Stimulated activated naive CD8-positive, alpha-beta T cell treated with anti-CD3 and anti-CD28 coated beads, Interleukin-15, Interleukin-2, amounts not matched to agents 100 ng/mL and 50 ng/mL, for 24 hours (primary cell): ENCODE results near the gene PITPNM3.

ENCODE experiments used
- H3K27ac Mint-ChIP-seq: one replicate; pipeline ENCODE4 v1.8.0; 2021; ENCODE audit warnings: mild to moderate bottlenecking, mixed read lengths
- H3K27me3 Mint-ChIP-seq: one replicate; pipeline ENCODE4 v1.8.0; 2021; ENCODE audit warnings: mixed read lengths
- H3K36me3 Mint-ChIP-seq: one replicate; pipeline ENCODE4 v1.8.0; 2021; ENCODE audit warnings: low read depth, mixed read lengths
- H3K4me1 Mint-ChIP-seq: one replicate; pipeline ENCODE4 v1.8.0; 2021; ENCODE audit warnings: low read depth, mixed read lengths
- H3K4me3 Mint-ChIP-seq: one replicate; pipeline ENCODE4 v1.8.0; 2021; ENCODE audit warnings: mild to moderate bottlenecking, mixed read lengths
- H3K9me3 Mint-ChIP-seq: one replicate; pipeline ENCODE4 v1.8.0; 2021; ENCODE audit warnings: mixed read lengths

The PITPNM3 gene

GRCh38 chr17:6531575-6531974, 24.8 kb downstream of the PITPNM3 start:
- no peaks in the 10 kb centered on the region for H3K27me3 Mint-ChIP-seq
- no peak overlapping the region for H3K4me3 Mint-ChIP-seq
- no peaks in the 10 kb centered on the region for H3K4me1 Mint-ChIP-seq
- H3K36me3 Mint-ChIP-seq, result no peaks in the 10 kb centered on the region
- no peaks in the 10 kb centered on the region for H3K9me3 Mint-ChIP-seq
- H3K27ac Mint-ChIP-seq, result no peak overlapping the region

GRCh38 chr17:6530324-6530920, 25.9 kb downstream of the PITPNM3 start:
- H3K27ac Mint-ChIP-seq, result no peak overlapping the region
- no peaks in the 10 kb centered on the region for H3K36me3 Mint-ChIP-seq
- no peaks in the 10 kb centered on the region for H3K9me3 Mint-ChIP-seq
- H3K4me3 Mint-ChIP-seq, result no peak overlapping the region
- no peaks in the 10 kb centered on the region for H3K27me3 Mint-ChIP-seq
- H3K4me1 Mint-ChIP-seq, result no peaks in the 10 kb centered on the region

- H3K36me3 Mint-ChIP-seq, result no peaks in the 10 kb centered on the region
- H3K27ac Mint-ChIP-seq, result no peak overlapping the region
- H3K27me3 Mint-ChIP-seq, result no peaks in the 10 kb centered on the region
- no peaks in the 10 kb centered on the region for H3K4me1 Mint-ChIP-seq
- H3K4me3 Mint-ChIP-seq, result no peak overlapping the region
- H3K9me3 Mint-ChIP-seq, result no peaks in the 10 kb centered on the region
Measured at GRCh38 chr17:6528557-6528956, 27.8 kb downstream of the PITPNM3 start.

- H3K4me1 Mint-ChIP-seq, result no peaks in the 10 kb centered on the region
- H3K27ac Mint-ChIP-seq, result no peak overlapping the region
- H3K9me3 Mint-ChIP-seq, result no peaks in the 10 kb centered on the region
- no peaks in the 10 kb centered on the region for H3K36me3 Mint-ChIP-seq
- no peak overlapping the region for H3K4me3 Mint-ChIP-seq
- H3K27me3 Mint-ChIP-seq, result no peaks in the 10 kb centered on the region
Measured at GRCh38 chr17:6526362-6527152, 29.8 kb downstream of the PITPNM3 start.

GRCh38 chr17:6525731-6526130, 30.6 kb downstream of the PITPNM3 start:
- Mint-ChIP-seq H3K4me1 (no peaks in the 10 kb centered on the region), H3K36me3 (no peaks in the 10 kb centered on the region), H3K27ac (no peak overlapping the region), H3K27me3 (no peaks in the 10 kb centered on the region), H3K4me3 (no peak overlapping the region), H3K9me3 (no peaks in the 10 kb centered on the region)

- Mint-ChIP-seq H3K36me3 (no peaks in the 10 kb centered on the region), H3K4me3 (no peak overlapping the region), H3K9me3 (peaks cover 4% of the 10 kb centered on the region), H3K27ac (no peak overlapping the region), H3K4me1 (no peaks in the 10 kb centered on the region), H3K27me3 (no peaks in the 10 kb centered on the region)
Measured at GRCh38 chr17:6525141-6525540, 31.2 kb downstream of the PITPNM3 start.

- Mint-ChIP-seq H3K9me3 (peaks cover 4% of the 10 kb centered on the region), H3K4me1 (no peaks in the 10 kb centered on the region), H3K27me3 (no peaks in the 10 kb centered on the region), H3K27ac (no peak overlapping the region), H3K4me3 (no peak overlapping the region), H3K36me3 (no peaks in the 10 kb centered on the region)
Measured at GRCh38 chr17:6524520-6524919, 31.8 kb downstream of the PITPNM3 start.

GRCh38 chr17:6523809-6524355, 32.5 kb downstream of the PITPNM3 start:
- no peak overlapping the region for H3K4me3 Mint-ChIP-seq
- H3K4me1 Mint-ChIP-seq, result no peaks in the 10 kb centered on the region
- H3K27ac Mint-ChIP-seq, result no peak overlapping the region
- H3K27me3 Mint-ChIP-seq, result no peaks in the 10 kb centered on the region
- peaks cover 4% of the 10 kb centered on the region for H3K9me3 Mint-ChIP-seq
- no peaks in the 10 kb centered on the region for H3K36me3 Mint-ChIP-seq

GRCh38 chr17:6523330-6523729, 33.0 kb downstream of the PITPNM3 start:
- Mint-ChIP-seq H3K9me3 (peaks cover 4% of the 10 kb centered on the region), H3K4me3 (no peak overlapping the region), H3K4me1 (no peaks in the 10 kb centered on the region)

GRCh38 chr17:6521586-6521985, 34.8 kb downstream of the PITPNM3 start:
- no peak overlapping the region for H3K4me3 Mint-ChIP-seq
- H3K27me3 Mint-ChIP-seq, result no peaks in the 10 kb centered on the region
- H3K9me3 Mint-ChIP-seq, result peaks cover 4% of the 10 kb centered on the region
- no peaks in the 10 kb centered on the region for H3K36me3 Mint-ChIP-seq
- no peaks in the 10 kb centered on the region for H3K4me1 Mint-ChIP-seq
- H3K27ac Mint-ChIP-seq, result no peak overlapping the region

More at GRCh38 chr17:6523330-6523729, 33.0 kb downstream of the PITPNM3 start:
- H3K27me3 Mint-ChIP-seq, result no peaks in the 10 kb centered on the region
- H3K36me3 Mint-ChIP-seq, result no peaks in the 10 kb centered on the region
- no peak overlapping the region for H3K27ac Mint-ChIP-seq

- Mint-ChIP-seq H3K9me3 (peaks cover 4% of the 10 kb centered on the region), H3K4me3 (no peak overlapping the region), H3K27me3 (peaks cover 3% of the 10 kb centered on the region), H3K27ac (no peak overlapping the region), H3K36me3 (no peaks in the 10 kb centered on the region), H3K4me1 (no peaks in the 10 kb centered on the region)
Measured at GRCh38 chr17:6517062-6517461, 39.3 kb downstream of the PITPNM3 start.

GRCh38 chr17:6514371-6514770, 42.0 kb downstream of the PITPNM3 start:
- Mint-ChIP-seq H3K27ac (no peak overlapping the region), H3K9me3 (no peaks in the 10 kb centered on the region), H3K27me3 (peaks cover 3% of the 10 kb centered on the region), H3K4me1 (no peaks in the 10 kb centered on the region), H3K36me3 (no peaks in the 10 kb centered on the region), H3K4me3 (no peak overlapping the region)

- Mint-ChIP-seq H3K4me1 (no peaks in the 10 kb centered on the region), H3K27me3 (peaks cover 3% of the 10 kb centered on the region), H3K9me3 (no peaks in the 10 kb centered on the region), H3K36me3 (no peaks in the 10 kb centered on the region), H3K27ac (no peak overlapping the region), H3K4me3 (no peak overlapping the region)
Measured at GRCh38 chr17:6512552-6512951, 43.8 kb downstream of the PITPNM3 start.

- Mint-ChIP-seq H3K4me3 (no peak overlapping the region), H3K36me3 (no peaks in the 10 kb centered on the region), H3K9me3 (no peaks in the 10 kb centered on the region), H3K4me1 (no peaks in the 10 kb centered on the region), H3K27ac (no peak overlapping the region), H3K27me3 (peaks cover under 1% of the 10 kb centered on the region)
Measured at GRCh38 chr17:6510321-6510977, 45.9 kb downstream of the PITPNM3 start.

- no peak overlapping the region for H3K27ac Mint-ChIP-seq
- H3K27me3 Mint-ChIP-seq, result no peaks in the 10 kb centered on the region
- H3K4me3 Mint-ChIP-seq, result no peak overlapping the region
- H3K4me1 Mint-ChIP-seq, result no peaks in the 10 kb centered on the region
- H3K36me3 Mint-ChIP-seq, result no peaks in the 10 kb centered on the region
- H3K9me3 Mint-ChIP-seq, result no peaks in the 10 kb centered on the region
Measured at GRCh38 chr17:6509921-6510320, 46.4 kb downstream of the PITPNM3 start.
